ENCODE measurements around the gene RANBP1.

RANBP1 gene

DNA sequence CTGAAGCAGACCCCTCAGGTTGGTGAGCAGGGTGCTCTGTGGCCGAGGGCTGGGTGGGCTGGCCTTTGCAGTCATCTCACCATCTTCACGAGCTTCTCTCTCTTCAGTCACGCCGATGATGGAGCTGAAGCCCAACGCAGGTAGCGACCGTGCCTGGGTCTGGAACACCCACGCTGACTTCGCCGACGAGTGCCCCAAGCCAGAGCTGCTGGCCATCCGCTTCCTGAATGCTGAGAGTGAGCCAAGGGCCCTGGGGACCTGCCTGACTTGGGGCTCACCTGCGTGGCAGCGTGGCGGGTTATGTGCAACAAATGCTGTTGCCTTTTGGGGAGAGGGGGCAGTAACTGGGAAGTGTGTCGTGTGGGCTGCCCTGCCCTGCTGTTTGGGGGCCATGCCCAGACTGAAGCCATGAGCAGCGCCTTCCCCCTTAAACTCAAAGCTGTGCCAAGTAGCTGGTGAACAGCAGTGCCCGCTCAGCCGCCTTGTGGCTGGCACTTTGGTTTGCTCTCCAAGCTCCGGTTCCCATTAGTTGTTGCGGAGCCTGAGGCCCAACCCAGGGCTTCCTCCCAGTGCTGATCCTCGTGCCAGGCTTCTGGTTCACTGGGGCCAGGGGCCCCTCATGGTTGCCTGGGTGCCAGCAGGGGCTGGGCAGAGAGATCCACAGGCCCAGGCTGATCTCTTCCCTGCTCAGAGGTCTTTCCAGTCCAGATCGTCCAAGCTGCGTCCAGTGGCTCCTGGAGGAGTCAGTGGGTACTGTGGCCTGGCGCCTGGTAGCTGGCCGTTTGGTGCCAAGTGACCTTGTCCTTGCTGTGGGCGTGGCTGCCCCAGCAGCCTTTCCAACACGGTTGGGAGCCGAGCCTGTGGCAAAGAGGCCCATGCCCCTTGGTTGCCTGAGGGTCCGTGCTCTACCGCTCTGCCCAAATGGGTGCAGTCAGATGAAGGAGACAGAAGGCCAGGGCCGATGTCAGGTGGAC is 9.6 kb downstream of the RANBP1 start:
- DNase-seq (ENCODE audit: low spot score): no peak

GRCh38 chr22:20126284-20127029 is 10.6 kb downstream of the RANBP1 start:
- no peak for DNase-seq (ENCODE audit: low spot score)

- no peak for DNase-seq (ENCODE audit: low spot score)
These were observed 11.5 kb downstream of the RANBP1 start for GRCh38 chr22:20127318-20127868.

- DNase-seq (ENCODE audit: low spot score): no peak
These were observed 12.1 kb downstream of the RANBP1 start for GRCh38 chr22:20127869-20128618.

DNA sequence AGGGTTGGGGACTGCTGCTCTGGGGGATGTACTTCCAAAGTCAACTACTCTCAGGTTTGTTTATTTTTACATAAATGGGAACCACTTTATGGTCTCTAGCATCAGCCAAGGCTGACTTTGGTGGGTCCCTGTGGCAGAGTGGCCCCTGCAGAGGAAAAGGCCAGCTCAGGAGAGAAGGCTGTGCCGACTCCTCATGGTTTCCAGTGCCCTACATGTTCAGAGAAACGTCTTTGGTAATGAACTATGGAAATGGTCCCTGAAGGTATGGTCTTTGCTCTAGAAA is 12.7 kb downstream of the RANBP1 start:
- no peak for DNase-seq (ENCODE audit: low spot score)

DNA sequence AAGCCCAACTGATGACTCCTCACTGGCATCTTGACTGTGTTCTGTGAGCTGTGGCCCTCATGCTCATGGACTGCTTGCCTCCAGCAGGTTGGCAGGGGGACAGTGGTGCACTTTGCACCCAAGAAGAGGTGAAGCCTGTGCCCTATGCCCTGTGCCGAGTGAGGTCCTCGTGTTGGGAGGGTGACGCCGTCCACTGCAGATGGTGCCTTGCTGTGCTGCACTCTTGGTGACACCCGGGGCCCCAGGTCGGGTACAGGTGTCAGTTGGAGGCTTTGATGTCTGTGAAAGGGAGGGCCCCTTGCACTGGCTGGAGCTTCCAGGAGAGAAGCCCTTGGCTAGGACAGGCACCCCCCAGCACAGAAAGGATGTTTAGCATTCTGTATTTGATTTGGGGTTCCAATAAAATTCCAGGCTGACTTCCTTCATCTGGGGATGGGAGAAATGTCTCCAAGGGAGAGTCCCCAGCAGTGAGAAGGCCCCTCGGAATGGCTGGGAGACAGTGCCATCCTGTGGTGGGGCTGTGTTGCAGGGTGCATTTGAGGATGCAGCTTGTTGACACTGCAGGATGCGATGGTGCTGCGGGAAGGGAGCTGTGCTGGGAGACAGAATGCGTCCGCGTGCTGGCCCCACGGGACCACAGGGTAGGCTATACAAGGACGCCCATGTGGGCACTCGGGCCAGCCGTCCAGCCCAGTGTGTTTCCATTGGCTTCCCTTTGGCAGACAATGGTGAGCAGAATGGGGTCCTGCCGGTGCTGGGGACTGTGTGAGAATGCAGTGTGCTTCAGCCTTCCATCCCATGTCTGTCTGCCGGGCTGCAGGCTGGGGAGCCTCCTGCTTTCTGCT is 13.2 kb downstream of the RANBP1 start:
- DNase-seq (ENCODE audit: low spot score): peak; percentile 51

DNA sequence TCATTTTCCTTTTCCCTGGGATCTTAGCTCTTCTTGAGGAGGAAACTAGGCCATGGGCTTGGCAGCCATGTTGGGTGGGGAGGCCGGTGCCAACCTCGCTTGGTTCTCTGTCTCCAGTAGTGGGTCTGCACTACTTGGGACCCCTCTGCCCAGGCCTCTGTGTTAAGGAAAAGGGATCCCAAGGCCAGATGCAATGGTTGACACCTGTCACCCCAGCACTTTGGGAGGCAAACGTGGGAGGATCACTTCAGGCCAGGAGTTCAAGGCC is 13.8 kb downstream of the RANBP1 start:
- no peak for DNase-seq (ENCODE audit: low spot score)

- no peak for DNase-seq (ENCODE audit: low spot score)
These were observed 14.4 kb downstream of the RANBP1 start for GRCh38 chr22:20130319-20130718.

- DNase-seq (ENCODE audit: low spot score): peak; percentile 91
These were observed 15.1 kb downstream of the RANBP1 start for GRCh38 chr22:20130731-20131596.

DNA sequence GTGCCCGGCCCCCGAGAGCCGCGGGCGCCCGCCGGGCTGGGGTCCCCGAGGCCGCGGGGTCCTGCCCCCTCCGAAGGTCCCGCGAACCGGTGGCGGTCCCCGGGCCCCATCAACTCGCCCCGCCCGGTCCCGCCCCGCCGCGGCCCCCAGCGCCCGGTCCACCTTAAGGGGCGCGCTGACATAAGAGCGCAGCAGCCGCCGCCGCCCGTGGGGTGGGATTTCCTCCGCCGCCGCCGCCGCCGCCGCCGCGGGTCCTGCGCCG is 15.6 kb downstream of the RANBP1 start, which contains the start of gene ZDHHC8:
ZDHHC8 (plus strand) TSS at position 208 of the 262 bp plus-strand sequence. CDS start 144 bp downstream, outside the sequence.
- peak; percentile 56 for DNase-seq (ENCODE audit: low spot score)

GRCh38 chr22:20131859-20132685 is 16.2 kb downstream of the RANBP1 start:
- peak; percentile 40 for DNase-seq (ENCODE audit: low spot score)

DNA sequence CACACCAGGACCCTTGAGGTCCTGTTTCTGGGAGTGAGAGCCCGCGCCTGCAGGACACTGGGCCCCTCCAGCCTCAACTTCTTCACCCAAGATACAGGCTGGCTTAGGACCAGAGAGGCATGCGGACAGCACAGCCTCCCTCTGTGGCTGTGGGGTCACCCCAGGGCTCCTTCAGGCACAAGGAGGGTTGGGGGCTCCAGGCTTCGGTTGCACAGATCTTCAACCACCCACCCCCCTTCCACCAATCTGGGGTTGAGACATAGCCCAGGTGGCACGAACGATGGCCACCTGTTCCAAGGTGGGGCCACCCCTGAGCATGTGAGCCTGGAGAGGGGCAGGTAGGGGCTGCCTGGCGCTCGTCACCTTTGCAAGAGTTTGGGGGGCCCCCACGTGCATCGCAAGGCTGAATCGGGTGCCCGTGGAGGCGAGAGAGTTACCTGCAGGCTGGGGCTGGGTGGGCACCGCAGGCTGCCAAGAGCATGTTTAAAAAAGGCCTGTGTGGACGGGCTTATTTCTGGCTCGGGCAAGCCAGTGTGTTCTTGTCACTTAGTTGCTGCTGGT is 16.9 kb downstream of the RANBP1 start:
- DNase-seq (ENCODE audit: low spot score): no peak

GRCh38 chr22:20133930-20134549 is 18.1 kb downstream of the RANBP1 start:
- no peak for DNase-seq (ENCODE audit: low spot score)

DNA sequence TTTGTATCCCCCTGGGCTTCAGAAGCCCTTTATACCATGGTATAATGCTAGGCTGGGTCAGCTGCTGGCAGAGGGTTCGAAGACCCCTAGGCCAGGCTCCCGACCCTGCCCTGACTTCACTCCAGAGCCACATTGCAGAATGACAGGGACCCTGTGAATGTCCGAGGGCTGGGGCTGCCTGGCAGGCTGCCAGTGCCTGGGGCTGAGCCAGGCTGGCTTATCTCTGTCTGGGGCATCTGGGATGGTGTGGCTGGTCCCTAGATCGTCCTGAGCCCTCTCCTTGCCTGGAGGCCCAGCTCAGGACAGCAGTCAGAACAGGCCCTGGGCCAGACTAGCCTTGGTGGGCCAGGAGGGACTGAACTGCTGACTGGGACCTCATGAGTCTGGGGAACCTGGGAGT is 19.4 kb downstream of the RANBP1 start:
- no peak for DNase-seq (ENCODE audit: low spot score)

- DNase-seq (ENCODE audit: low spot score): no peak
These were observed 20.1 kb downstream of the RANBP1 start for GRCh38 chr22:20135806-20136602.

DNA sequence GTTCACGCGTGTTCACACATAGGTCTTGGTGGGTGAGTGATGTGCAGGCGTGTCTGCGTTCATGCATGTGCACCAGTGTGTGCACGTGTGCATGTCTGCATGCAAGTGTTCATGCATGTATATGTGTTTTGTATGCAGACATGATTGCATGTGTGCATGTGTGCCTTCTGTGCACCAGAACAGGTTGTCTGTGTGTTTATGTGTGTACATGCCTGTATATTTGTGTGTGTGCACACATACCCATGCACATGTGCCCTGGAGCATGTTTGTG is 20.6 kb downstream of the RANBP1 start:
- no peak for DNase-seq (ENCODE audit: low spot score)

GRCh38 chr22:20137113-20137512 is 21.2 kb downstream of the RANBP1 start:
- no peak for DNase-seq (ENCODE audit: low spot score)

DNA sequence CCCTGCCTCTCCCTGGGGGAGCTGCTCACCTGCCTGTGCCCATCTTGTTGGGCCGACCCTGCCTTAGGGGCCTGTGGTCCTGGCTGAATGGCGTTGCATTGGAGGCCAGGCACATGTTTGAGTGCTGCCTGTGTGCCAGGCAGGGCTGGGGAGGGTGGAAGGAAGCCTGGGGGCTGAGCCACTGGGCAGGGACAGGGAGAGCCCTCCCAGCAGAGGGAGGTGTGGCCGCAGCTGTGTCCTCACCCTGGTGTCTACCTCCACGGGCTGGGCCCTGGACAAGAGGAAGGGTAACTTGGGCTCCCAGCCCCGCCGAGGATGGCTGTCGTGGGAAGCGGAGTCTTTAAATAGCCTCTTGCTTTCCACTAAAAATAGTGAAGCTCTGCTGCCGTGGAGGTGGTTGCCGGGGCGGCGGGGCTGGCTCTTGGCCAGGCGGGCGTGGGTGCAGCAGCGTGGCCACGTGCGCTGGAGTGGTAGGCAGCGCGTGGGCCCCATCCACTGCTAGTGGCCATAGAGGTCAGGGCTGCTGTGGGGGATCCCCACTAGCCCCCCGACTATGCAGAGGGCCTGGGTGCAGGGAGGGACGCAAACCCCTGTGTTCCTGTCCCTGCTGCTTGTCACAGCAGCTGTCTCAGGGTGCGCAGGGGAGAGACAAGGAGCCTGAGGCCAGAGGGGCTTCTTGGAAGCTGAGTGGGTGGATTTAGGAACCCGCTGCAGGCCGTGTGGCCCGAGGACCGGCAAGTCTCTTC is 21.9 kb downstream of the RANBP1 start:
- DNase-seq (ENCODE audit: low spot score): no peak
